Coronary artery (tissue), 2 donors: Measurements from ENCODE around the gene KRTAP1-5.
"Not testable (repeated sequence)": the region's sequence is repeated elsewhere in the genome, so short reads cannot be mapped to it uniquely, and the experiment has no call there.

Experiments
- DNase-seq: peaks from one replicate; pipeline ENCODE4 v3.0.0-alpha.2; 2017; ENCODE audit warnings: low spot score
- H3K27ac ChIP-seq, 2 donors: fragments of 200-600 bp; sonication (generic); one replicate each; pipeline ENCODE4 v1.5.1; 2016 to 2019
- H3K4me3 ChIP-seq: fragments of 200-600 bp; sonication (generic); 2 replicates; pipeline ENCODE4 v1.5.1; 2016; ENCODE audit warnings: mild to moderate bottlenecking, moderate library complexity
- TF ChIP-seq, protein P1 (sequence below): fragments of 200-600 bp; sonication (generic); IDR thresholded peaks from one replicate; pipeline ENCODE4 v1.5.1; 2019; ENCODE audit warnings: antibody characterized with exemption

The KRTAP1-5 gene

DNA sequence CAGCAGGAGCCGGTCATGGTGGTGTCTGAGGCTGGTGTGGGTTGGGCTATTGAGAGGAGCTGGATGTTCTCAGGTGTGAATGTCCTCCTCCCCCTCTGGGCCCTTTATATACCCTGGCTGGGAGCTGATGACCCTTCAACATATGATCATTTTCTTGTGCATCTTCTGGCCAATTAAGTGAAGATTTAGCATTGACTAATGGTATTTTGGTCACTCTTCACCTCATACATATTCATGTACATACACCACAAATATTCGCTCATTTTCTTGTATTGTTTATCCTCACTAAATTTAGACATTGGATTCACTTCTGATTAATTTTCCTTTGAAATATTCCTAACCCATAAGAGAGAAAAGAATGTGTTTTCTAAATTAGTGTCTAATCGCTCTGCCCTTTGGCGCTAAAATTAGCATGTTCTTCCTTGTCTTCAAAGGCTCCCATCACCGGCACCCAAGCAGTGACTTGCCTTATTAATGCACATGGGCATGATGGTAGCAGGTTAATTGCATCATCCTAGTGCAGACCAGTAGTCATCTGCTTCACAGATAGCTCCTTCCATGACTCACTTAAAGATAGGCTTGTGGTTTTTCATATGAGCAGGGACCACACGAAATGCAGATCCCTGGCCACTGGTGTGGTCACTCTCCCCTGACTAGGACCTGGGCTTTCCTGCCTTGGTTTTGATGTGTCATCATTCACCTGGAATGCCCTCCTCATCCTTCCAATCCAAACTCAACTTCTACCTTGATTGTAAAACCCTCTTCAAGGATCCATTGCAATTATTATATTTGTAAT lies 39.0 kb upstream of the KRTAP1-5 start, which contains the start of gene KRTAP2-4:
Gene KRTAP2-4, minus strand, starts transcription at position 51 of the 796 bp plus-strand sequence. Its CDS starts 34 bp downstream, at position 17.
- TF ChIP-seq, protein P1, sequence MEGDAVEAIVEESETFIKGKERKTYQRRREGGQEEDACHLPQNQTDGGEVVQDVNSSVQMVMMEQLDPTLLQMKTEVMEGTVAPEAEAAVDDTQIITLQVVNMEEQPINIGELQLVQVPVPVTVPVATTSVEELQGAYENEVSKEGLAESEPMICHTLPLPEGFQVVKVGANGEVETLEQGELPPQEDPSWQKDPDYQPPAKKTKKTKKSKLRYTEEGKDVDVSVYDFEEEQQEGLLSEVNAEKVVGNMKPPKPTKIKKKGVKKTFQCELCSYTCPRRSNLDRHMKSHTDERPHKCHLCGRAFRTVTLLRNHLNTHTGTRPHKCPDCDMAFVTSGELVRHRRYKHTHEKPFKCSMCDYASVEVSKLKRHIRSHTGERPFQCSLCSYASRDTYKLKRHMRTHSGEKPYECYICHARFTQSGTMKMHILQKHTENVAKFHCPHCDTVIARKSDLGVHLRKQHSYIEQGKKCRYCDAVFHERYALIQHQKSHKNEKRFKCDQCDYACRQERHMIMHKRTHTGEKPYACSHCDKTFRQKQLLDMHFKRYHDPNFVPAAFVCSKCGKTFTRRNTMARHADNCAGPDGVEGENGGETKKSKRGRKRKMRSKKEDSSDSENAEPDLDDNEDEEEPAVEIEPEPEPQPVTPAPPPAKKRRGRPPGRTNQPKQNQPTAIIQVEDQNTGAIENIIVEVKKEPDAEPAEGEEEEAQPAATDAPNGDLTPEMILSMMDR: no peak
- DNase-seq: no peak
- no peak within 1 kb of the TSS for H3K4me3 ChIP-seq

DNA sequence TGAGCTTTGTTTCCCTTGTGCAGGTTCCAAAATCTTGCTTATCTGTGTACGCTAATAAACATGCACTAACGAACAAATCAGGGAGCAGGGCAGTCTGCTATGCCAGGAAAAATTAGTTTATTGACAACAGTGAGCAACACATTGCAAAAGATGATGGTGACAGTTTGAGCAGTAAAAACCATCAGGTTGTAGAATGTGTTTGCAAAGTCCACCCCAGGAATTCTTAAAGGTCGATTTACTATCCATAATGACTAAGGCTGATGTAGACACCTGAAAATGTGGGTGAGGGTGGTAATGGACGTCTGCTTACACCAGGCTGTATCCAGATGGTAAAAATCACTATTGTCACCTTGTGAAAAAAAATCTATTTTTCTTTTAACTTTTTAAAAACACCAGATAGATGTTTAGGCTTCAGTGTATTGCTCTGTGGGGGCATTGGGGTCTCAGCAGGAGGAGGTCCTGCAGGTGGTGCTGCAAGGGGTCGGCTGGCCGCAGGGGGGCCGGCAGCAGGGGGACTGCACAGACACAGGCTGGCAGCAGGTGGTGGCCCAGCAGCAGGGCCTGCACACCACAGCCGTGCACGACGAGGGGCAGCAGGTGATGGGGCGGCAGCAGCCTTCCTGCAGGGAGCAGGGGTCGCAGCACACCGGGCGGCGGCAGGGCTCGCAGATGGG lies 38.1 kb upstream of the KRTAP1-5 start:
- not testable (repeated sequence) for H3K4me3 ChIP-seq, H3K27ac ChIP-seq, DNase-seq

More for the DNA sequence above, 39.0 kb upstream of the KRTAP1-5 start, which contains the start of gene KRTAP2-4:
- H3K27ac ChIP-seq: no peak within 1 kb of the TSS

DNA sequence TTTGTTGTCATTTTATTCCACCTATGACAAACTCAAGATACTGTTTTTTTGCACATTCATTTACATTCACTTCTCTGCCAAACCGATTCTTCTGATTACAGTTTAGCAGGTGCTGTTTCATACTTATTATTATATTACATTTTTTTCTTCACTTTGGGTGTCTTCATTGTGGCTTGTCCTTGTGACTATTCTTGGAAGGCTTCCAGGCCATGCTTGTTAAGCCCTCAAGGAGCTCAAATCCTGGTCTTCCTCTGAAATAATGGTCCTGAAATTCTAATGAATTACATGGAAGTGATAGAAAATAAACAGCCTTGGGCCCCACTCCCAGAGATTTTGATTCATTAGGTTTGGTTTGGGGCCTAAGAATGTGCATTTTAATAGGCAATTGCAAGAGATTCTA lies 37.3 kb upstream of the KRTAP1-5 start:
- TF ChIP-seq, protein P1: no peak
- Histone ChIP-seq H3K4me3 (no peak overlapping the region), H3K27ac (no peak overlapping the region)
- no peak for DNase-seq

DNA sequence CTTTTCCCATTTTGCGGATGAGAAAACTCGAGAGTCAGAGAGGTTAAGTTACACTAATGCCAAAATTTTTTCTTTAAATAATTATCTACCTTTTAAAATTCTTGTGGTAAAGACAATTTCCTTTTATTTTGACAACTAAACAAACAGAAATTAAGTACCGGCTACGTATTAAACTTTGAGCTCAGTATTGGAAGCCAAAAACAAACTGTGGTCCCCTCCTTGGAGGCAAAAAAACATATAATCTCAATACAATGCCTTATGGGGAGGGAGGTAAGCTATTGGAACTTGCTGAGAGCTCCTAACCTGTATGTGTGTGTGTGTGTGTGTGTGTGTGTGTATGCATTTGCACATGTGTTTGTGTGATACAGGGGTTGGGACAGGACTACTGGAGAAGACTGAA lies 36.4 kb upstream of the KRTAP1-5 start:
- DNase-seq: no peak
- TF ChIP-seq, protein P1: no peak
- H3K27ac ChIP-seq: no peak overlapping the region
- no peak overlapping the region for H3K4me3 ChIP-seq

DNA sequence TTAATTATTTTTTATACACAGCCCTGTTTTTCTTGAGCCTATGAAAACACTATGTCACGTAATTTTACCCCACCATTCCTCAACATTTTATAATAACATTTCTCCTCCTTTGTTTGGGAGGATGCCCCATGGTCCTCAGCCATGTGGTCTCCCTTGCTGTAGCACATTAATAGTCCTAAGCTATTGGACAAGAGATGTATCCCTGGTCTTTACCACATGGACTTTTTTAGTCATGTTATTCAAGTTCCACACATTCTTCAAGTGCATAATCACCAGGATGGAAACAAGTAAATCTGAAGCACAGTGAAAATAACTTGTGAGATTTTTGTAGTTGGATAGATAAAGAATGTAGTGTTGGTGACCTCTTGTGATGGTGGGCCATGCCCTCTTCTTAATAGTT lies 35.0 kb upstream of the KRTAP1-5 start:
- no peak overlapping the region for H3K4me3 ChIP-seq
- H3K27ac ChIP-seq: peak overlapping the region in 1 of 2 donors; percentile 44
- TF ChIP-seq, protein P1: no peak
- DNase-seq: no peak

DNA sequence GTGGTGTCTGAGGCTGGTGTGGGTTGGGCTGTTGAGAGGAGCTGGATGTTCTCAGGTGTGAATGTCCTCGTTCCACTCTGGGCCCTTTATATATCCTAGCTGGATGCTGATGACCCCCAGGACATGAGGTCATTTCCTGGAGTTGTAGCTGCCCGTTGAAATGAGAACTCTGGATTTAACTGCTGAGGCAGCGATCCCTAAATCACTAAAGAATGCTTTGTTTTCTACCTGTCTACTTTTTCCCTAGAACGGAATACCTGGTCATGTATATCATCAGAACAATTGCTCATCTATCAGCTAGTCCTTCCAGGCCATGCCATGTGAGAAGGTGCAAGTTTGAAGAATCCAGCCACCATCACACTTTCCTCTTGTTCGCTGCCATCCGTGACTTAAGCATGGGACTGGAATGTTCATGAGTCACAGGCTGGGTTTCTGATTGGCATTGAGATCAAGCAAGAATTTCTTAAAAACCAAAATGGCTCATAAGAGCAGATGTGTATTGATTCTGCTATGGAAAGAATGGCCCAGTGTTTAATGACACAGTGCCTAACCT lies 33.1 kb upstream of the KRTAP1-5 start, which contains the start of gene KRTAP2-3:
Gene KRTAP2-3, minus strand, starts transcription at position 63 of the 553 bp plus-strand sequence. CDS start 64 bp downstream, outside the sequence.
- Histone ChIP-seq H3K4me3 (no peak within 1 kb of the TSS), H3K27ac (no peak within 1 kb of the TSS)
- DNase-seq: no peak
- TF ChIP-seq, protein P1: no peak

DNA sequence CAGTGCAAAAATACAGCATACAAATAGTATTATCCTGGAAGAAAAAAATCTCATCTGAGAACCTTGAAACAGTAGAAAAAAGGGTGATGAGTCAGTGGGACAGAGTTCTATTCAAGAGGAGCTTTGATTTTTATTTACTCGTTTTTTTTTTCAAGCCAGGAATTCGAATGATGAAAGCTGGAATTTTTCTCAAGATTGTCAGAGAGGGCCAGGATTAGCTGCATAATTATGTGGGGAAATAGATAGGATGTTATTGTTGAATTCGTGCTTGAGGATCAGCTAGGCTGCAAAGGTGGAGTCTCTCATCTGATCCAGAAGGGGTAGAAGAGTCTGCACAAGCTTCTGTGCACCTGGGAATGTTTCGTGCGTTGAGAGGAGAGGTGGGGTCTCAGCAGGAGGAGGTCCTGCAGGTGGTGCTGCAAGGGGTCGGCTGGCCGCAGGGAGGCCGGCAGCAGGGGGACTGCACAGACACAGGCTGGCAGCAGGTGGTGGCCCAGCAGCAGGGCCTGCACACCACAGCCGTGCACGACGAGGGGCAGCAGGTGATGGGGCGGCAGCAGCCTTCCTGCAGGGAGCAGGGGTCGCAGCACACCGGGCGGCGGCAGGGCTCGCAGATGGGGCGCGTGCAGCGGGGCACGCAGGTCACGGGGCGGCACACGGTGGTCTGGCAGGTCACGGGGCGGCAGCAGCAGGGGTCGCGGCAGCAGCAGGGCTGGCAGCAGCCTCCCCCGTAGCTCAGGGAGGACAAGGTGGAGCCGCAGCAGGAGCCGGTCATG lies 32.5 kb upstream of the KRTAP1-5 start:
- H3K4me3 ChIP-seq, H3K27ac ChIP-seq, DNase-seq: not testable (repeated sequence)
